ENCODE data around the gene PIGL.

DNA sequence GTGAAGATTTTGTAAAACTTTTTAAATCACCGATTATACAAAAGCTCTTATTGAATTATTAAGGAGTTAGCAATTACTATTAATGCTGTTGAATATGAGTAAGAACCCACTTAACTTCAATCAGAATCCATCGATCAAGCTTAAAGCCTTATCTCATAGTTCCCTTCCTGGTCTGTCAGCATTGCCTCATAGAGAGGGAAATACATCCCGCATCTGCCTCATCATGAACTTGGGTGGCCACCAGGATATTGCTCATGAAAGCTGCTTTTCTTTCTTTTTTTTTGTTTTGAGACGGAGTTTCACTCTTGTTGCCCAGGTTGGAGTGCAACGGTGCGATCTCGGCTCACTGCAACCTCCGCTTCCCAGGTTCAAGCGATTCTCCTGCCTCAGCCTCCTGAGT, 66.7 kb downstream of the PIGL start:
- TF ChIP-seq, protein P1, sequence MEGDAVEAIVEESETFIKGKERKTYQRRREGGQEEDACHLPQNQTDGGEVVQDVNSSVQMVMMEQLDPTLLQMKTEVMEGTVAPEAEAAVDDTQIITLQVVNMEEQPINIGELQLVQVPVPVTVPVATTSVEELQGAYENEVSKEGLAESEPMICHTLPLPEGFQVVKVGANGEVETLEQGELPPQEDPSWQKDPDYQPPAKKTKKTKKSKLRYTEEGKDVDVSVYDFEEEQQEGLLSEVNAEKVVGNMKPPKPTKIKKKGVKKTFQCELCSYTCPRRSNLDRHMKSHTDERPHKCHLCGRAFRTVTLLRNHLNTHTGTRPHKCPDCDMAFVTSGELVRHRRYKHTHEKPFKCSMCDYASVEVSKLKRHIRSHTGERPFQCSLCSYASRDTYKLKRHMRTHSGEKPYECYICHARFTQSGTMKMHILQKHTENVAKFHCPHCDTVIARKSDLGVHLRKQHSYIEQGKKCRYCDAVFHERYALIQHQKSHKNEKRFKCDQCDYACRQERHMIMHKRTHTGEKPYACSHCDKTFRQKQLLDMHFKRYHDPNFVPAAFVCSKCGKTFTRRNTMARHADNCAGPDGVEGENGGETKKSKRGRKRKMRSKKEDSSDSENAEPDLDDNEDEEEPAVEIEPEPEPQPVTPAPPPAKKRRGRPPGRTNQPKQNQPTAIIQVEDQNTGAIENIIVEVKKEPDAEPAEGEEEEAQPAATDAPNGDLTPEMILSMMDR (IDR thresholded peaks at IDR 0.05), result no peak
- no peak for TF ChIP-seq EZH2 (IDR thresholded peaks at IDR 0.05; ENCODE audit: borderline replicate concordance, insufficient read depth, low read depth, low read length, poor library complexity, severe bottlenecking)

Data from B cell (primary cell).